Heart right ventricle (tissue), 16 donors: ENCODE measurements around the gene BARHL1. TPM values are rescaled to one million over a fixed set of nuclear protein-coding genes. Genes with fewer than 3 reads are reported as not detected.

Source experiments
- ATAC-seq, 8 donors: fragments of 200-7000 bp; cut with Tn5 transposase; one replicate each; pipeline ENCODE4 v1.9.1; 2020; ENCODE audit warnings: mild to moderate bottlenecking in 8 of 8, moderate library complexity in 8 of 8, moderate number of reproducible peaks in 1 of 8
- DNase-seq, 2 donors: peaks; one replicate each; pipeline ENCODE4 v3.0.0-alpha.2; 2020
- H3K27ac ChIP-seq, 10 donors: fragments of 200-600 bp; sonication (generic) in 2 of 10; one replicate each; pipeline versions ENCODE4 v1.5.0 to v1.8.0; 2020 to 2022; ENCODE audit warnings: mild to moderate bottlenecking in 3 of 10
- H3K27me3 ChIP-seq, 7 donors: fragments of 200-600 bp; one replicate each; pipeline ENCODE4 v1.8.0; 2021 to 2022; ENCODE audit warnings: mild to moderate bottlenecking in 2 of 7
- H3K36me3 ChIP-seq, 9 donors: fragments of 200-600 bp; sonication (generic) in 1 of 9; one replicate each; pipeline versions ENCODE4 v1.5.0 to v1.8.0; 2020 to 2022; ENCODE audit warnings: mild to moderate bottlenecking in 2 of 9
- H3K4me1 ChIP-seq, 9 donors: fragments of 200-600 bp; sonication (generic) in 1 of 9; one replicate each; pipeline versions ENCODE4 v1.5.0 to v1.8.0; 2020 to 2022; ENCODE audit warnings: mild to moderate bottlenecking in 4 of 9
- H3K4me3 ChIP-seq, 10 donors: fragments of 200-600 bp; sonication (generic) in 2 of 10; one replicate each; pipeline versions ENCODE4 v1.5.0 to v1.8.0; 2020 to 2022; ENCODE audit warnings: mild to moderate bottlenecking in 7 of 10, moderate library complexity in 2 of 10
- H3K9me3 ChIP-seq, 11 donors: fragments of 200-600 bp in 10 of 11; sonication (generic) in 2 of 11; one replicate each; pipeline versions ENCODE4 v1.5.0 to v1.8.0; 2013 to 2022; ENCODE audit warnings: mild to moderate bottlenecking in 2 of 11, control low read depth in 1 of 11, moderate library complexity in 1 of 11
- CTCF ChIP-seq, 9 donors: fragments of 200-600 bp; sonication (generic) in 2 of 9; IDR thresholded peaks; one replicate each; pipeline versions ENCODE4 v1.5.0 to v1.8.0; 2021 to 2022; ENCODE audit warnings: antibody characterized with exemption in 9 of 9, mild to moderate bottlenecking in 5 of 9, moderate library complexity in 1 of 9
- WGBS, 2 donors: extraction: QIAGEN DNeasy Blood & Tissue Kit; methylation state at CpG; one replicate each; pipeline ENCODE4 v1.1.7; 2013; ENCODE audit warnings: inconsistent platforms in 1 of 2; 5-methylcytosine and 5-hydroxymethylcytosine counted together
- intact Hi-C, 10 donors: fragments of 100-400 bp; cut with DNase I; formaldehyde crosslinking; loops; one replicate each; pipeline versions ENCODE4 v1.11.1 to v1.14.2; 2022
- polyA plus RNA-seq, 2 donors: library from polyadenylated mRNA; stranded (reverse); fragments of 200-250 nt; gene quantifications; one replicate each; pipeline ENCODE4 v1.2.3, GENCODE V29; 2013
- total RNA-seq, 10 donors: library from RNA; stranded (reverse); fragmentation: NEBNext Ultra II Directional in 3 of 10; extraction: Animal tissue kit (Norgen Biotek cat#: 25700) in 3 of 10; gene quantifications; one replicate each; pipeline versions ENCODE4 v1.2.1 to v1.2.4, GENCODE V29; 2021 to 2023
- donor health status: Arrhythmogenic right ventricular cardiomyopathy.
- donor health status: ischemic (EF 13 %, LVEDD 7.1; RV severe dilation, severe dysfunction).
- donor health status: healthy with polysubstance abuse.
- donor health status: DM: no; HTN: yes; CAD: no.
- donor health status: DM: no; HTN: no; CAD: no.
- donor health status: ischemic (EF 25% LVEDD 6.9; RV normal size, moderate dysfunction).
- donor health status: ischemic (EF 25% LVEDD 5.7; RV mildly dilated, moderate dysfunction).
- donor health status: healthy.
- donor health status: DM: yes; HTN: yes; CAD: no.
- donor health status: Ischemic cardiomyopathy.
- donor health status: ischemic (EF 35%, LVEDD 5.7; RV mildly dilated, moderate dysfunction).
- donor health status: nonischemic (EF 11% LVEDD 7.7; RV severe dilation, severe dysfunction).
- donor health status: DM: yes; HTN: yes; CAD: no.
- donor health status: PGD.
- donor health status: ischemic (EF 29% LVEDD 5.4; RV normal size, mild dysfunction).
- donor health status: nonischemic (EF 23%, LVEDD 6.1; RV moderate dilation, normal function).

The BARHL1 gene
- total and polyA plus RNA-seq, 12 donors: not detected

GRCh38 chr9:132602207-132602606, 19.8 kb downstream of the BARHL1 start:
- peaks cover 0 to 18% (median 10%) of the 10 kb centered on the region in 9 donors for H3K4me1 ChIP-seq
- no peak overlapping the region for H3K27ac ChIP-seq
- no peak overlapping the region for H3K4me3 ChIP-seq
- DNase-seq (no peak), ATAC-seq (no peak)
- H3K9me3 ChIP-seq: no peaks in the 10 kb centered on the region
- WGBS, 2 donors: 72 to 78% methylated on average over 3 of the region's 3 CpGs
- TF ChIP-seq CTCF (IDR thresholded peaks at IDR 0.05): no peak
- intact Hi-C loops: no loop called here
- H3K36me3 ChIP-seq: peaks cover 0 to 80% (median 5%) of the 10 kb centered on the region in 9 donors
- no peaks in the 10 kb centered on the region for H3K27me3 ChIP-seq

- Histone ChIP-seq H3K4me3 (no peak overlapping the region), H3K27me3 (no peaks in the 10 kb centered on the region), H3K36me3 (peaks cover 0 to 92% (median 5%) of the 10 kb centered on the region in 9 donors), H3K9me3 (no peaks in the 10 kb centered on the region), H3K4me1 (peaks cover 0 to 6% (median 0%) of the 10 kb centered on the region in 9 donors), H3K27ac (no peak overlapping the region)
- WGBS, 2 donors: 96 to 97% methylated on average over 6 of the region's 6 CpGs
- intact Hi-C loops: no loop called here
- no peak for TF ChIP-seq CTCF (IDR thresholded peaks at IDR 0.05)
- DNase-seq (no peak), ATAC-seq (no peak)
Measured at GRCh38 chr9:132605387-132605786, 23.0 kb downstream of the BARHL1 start.

DNA sequence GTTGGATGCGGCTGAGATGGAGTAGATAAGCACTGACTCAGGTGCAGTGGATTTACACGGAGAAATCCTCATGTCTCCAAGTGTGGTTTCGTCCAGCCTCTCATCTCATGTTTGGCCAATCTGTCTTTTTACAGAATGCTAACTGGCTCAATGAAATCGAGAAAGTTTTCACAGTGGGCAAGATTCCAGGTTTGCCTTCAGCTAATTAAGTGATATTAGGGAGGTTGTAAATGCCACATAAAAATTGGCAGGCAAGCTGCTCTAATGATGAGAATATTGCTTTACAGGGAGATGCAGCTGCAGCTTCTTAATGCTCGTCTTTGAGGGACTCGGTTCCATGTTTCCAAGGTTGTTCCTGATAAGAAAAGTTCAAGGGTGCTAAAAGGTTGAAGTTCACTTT, 23.7 kb downstream of the BARHL1 start:
- ATAC-seq (no peak), DNase-seq (no peak)
- H3K36me3 ChIP-seq: peaks cover 0 to 92% (median 5%) of the 10 kb centered on the region in 9 donors
- H3K27ac ChIP-seq: no peak overlapping the region
- no peaks in the 10 kb centered on the region for H3K9me3 ChIP-seq
- H3K4me3 ChIP-seq: no peak overlapping the region
- H3K4me1 ChIP-seq: no peaks in the 10 kb centered on the region
- 86 to 87% methylated on average over 6 of the region's 6 CpGs for WGBS, 2 donors
- intact Hi-C loops: no loop called here
- TF ChIP-seq CTCF (IDR thresholded peaks at IDR 0.05): no peak
- H3K27me3 ChIP-seq: no peaks in the 10 kb centered on the region

DNA sequence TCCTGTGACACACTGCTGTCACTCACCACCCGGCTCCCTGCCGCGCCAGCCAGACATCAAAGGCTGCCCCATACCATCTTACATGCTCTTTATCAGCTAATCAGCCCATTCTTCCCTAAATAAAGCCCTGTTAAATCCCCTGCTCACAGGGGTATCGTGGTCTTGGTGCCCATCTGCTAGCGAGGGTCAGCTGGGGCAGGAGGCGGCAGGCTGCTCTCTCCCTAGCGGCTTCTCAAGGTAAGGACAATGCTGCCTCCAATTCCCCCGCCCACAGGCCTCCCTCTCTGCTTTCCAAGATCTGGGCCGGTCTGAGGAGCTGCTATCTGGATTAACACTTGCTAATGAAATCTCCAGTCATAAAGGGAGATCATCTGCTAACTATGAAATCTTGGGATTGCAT, 26.8 kb downstream of the BARHL1 start:
- TF ChIP-seq CTCF (IDR thresholded peaks at IDR 0.05): no peak
- intact Hi-C loops: no loop called here
- Histone ChIP-seq H3K4me3 (no peak overlapping the region), H3K4me1 (no peaks in the 10 kb centered on the region), H3K36me3 (peaks cover 0 to 98% (median 17%) of the 10 kb centered on the region in 9 donors), H3K27ac (no peak overlapping the region), H3K27me3 (no peaks in the 10 kb centered on the region), H3K9me3 (no peaks in the 10 kb centered on the region)
- no peak for DNase-seq
- ATAC-seq: no peak
- WGBS, 2 donors: 89 to 90% methylated on average over 9 of the region's 9 CpGs
